Upper lobe of left lung (tissue), 6 donors: Measurements from ENCODE around the gene DISP1. TPM values are rescaled to one million over a fixed set of nuclear protein-coding genes. Genes with fewer than 3 reads are reported as not detected.
"Not testable (repeated sequence)": the region's sequence is repeated elsewhere in the genome, so short reads cannot be mapped to it uniquely, and the experiment has no call there.

Experiments
- ATAC-seq, 2 donors: fragments of 200-7000 bp; cut with Tn5 transposase; one replicate each; pipeline ENCODE4 v1.9.1; 2022; ENCODE audit warnings: mild to moderate bottlenecking in 2 of 2, moderate library complexity in 2 of 2; ENCODE audit not compliant: low FRiP score in 2 of 2
- DNase-seq, 2 donors: peaks; one replicate each; pipeline ENCODE4 v3.0.0-alpha.2; 2019 to 2020
- H3K27ac ChIP-seq, 4 donors: fragments of 200-600 bp; sonication (generic); one replicate each; pipeline ENCODE4 v1.5.1; 2016 to 2019
- H3K27me3 ChIP-seq, 4 donors: fragments of 200-600 bp; sonication (generic); one replicate each; pipeline ENCODE4 v1.5.1; 2017 to 2019
- H3K36me3 ChIP-seq, 4 donors: fragments of 200-600 bp; sonication (generic); one replicate each; pipeline ENCODE4 v1.5.1; 2016 to 2019
- H3K4me1 ChIP-seq, 4 donors: fragments of 200-600 bp; sonication (generic); one replicate each; pipeline ENCODE4 v1.5.1; 2018 to 2019
- H3K4me3 ChIP-seq, 4 donors: fragments of 200-600 bp; sonication (generic); one replicate each; pipeline ENCODE4 v1.5.1; 2017 to 2019; ENCODE audit warnings: mild to moderate bottlenecking in 2 of 4, moderate library complexity in 1 of 4
- H3K9me3 ChIP-seq, 4 donors: fragments of 200-600 bp; sonication (generic); one replicate each; pipeline ENCODE4 v1.5.1; 2018 to 2019
- CTCF ChIP-seq, 6 experiments: fragments of 450-650 bp in 4 of 6; fragments of 200-600 bp in 2 of 6; sonication (generic) in 2 of 6; IDR thresholded peaks; one replicate each; pipeline ENCODE4 v1.5.1; 2016 to 2019; ENCODE audit warnings: antibody characterized with exemption in 6 of 6
- EP300 ChIP-seq, 4 donors: sonication (generic); formaldehyde crosslinking; IDR thresholded peaks; one replicate each; pipeline ENCODE4 v1.5.1; 2017; ENCODE audit warnings: antibody characterized with exemption in 4 of 4, control low read depth in 2 of 4
- POLR2A ChIP-seq, 4 donors: fragments of 450-650 bp; IDR thresholded peaks; one replicate each; pipeline ENCODE4 v1.5.1; 2016 to 2017; ENCODE audit warnings: antibody characterized with exemption in 4 of 4, mild to moderate bottlenecking in 2 of 4
- POLR2AphosphoS5 ChIP-seq, 2 donors: sonication (generic); formaldehyde crosslinking; IDR thresholded peaks; one replicate each; pipeline ENCODE4 v1.5.1; 2017; ENCODE audit warnings: antibody characterized with exemption in 2 of 2
- WGBS, 2 donors: methylation state at CpG; one replicate each; pipeline ENCODE4 v1.1.5; 2017 to 2018; 5-methylcytosine and 5-hydroxymethylcytosine counted together
- total RNA-seq, 6 donors: library from RNA; depleted of rRNA in 4 of 6; stranded (reverse); fragments of >200 nt in 4 of 6; gene quantifications; one replicate each; pipeline versions ENCODE4 v1.1.0 to v1.2.1, GENCODE V29; 2016 to 2021
- donor health status: DM: no; HTN: no; CAD: no; lungs with moderate emphysema.
- donor health status: DM: no; HTN: yes; CAD: no; lungs with severe emphysema.

The DISP1 gene
- total RNA-seq, 6 donors from 2014 or later: 10.5 to 20.1 (median 15.6) TPM

- H3K27ac ChIP-seq: no peak overlapping the region
- peaks cover 0 to 6% (median 2%) of the 10 kb centered on the region in 4 donors for H3K4me1 ChIP-seq
- H3K36me3 ChIP-seq: no peaks in the 10 kb centered on the region
- TF ChIP-seq CTCF (IDR thresholded peaks at IDR 0.05) (no peak), EP300 (IDR thresholded peaks at IDR 0.05) (no peak), POLR2A (IDR thresholded peaks at IDR 0.05) (no peak), POLR2AphosphoS5 (IDR thresholded peaks at IDR 0.05) (no peak)
- ATAC-seq: no peak
- no peak for DNase-seq
- 76 to 85% methylated on average over 3 of the region's 3 CpGs for WGBS, 2 donors
- no peaks in the 10 kb centered on the region for H3K9me3 ChIP-seq
- H3K4me3 ChIP-seq: no peak overlapping the region
- H3K27me3 ChIP-seq: no peaks in the 10 kb centered on the region
Observed at GRCh38 chr1:222844411-222844779, 29.6 kb downstream of the DISP1 start.

- Histone ChIP-seq H3K27me3 (no peaks in the 10 kb centered on the region), H3K27ac (no peak overlapping the region), H3K4me3 (no peak overlapping the region), H3K36me3 (no peaks in the 10 kb centered on the region), H3K4me1 (peaks cover 0 to 6% (median 2%) of the 10 kb centered on the region in 4 donors), H3K9me3 (no peaks in the 10 kb centered on the region)
- ATAC-seq: no peak
- TF ChIP-seq POLR2A (IDR thresholded peaks at IDR 0.05) (no peak), CTCF (IDR thresholded peaks at IDR 0.05) (no peak), POLR2AphosphoS5 (IDR thresholded peaks at IDR 0.05) (no peak), EP300 (IDR thresholded peaks at IDR 0.05) (no peak)
- no peak for DNase-seq
Observed at GRCh38 chr1:222845763-222846162, 30.9 kb downstream of the DISP1 start.

- ATAC-seq, H3K4me3 ChIP-seq, DNase-seq, H3K36me3 ChIP-seq, H3K9me3 ChIP-seq, H3K27ac ChIP-seq, H3K4me1 ChIP-seq, H3K27me3 ChIP-seq: not testable (repeated sequence)
Observed at GRCh38 chr1:222850550-222850949, 35.7 kb downstream of the DISP1 start.

GRCh38 chr1:222852326-222852725, 37.5 kb downstream of the DISP1 start:
- no peak for DNase-seq
- no peak for ATAC-seq
- WGBS, 2 donors: 88 to 95% methylated on average over 3 of the region's 3 CpGs
- H3K4me3 ChIP-seq: no peak overlapping the region
- H3K36me3 ChIP-seq: no peaks in the 10 kb centered on the region
- H3K27me3 ChIP-seq: no peaks in the 10 kb centered on the region
- H3K4me1 ChIP-seq: no peaks in the 10 kb centered on the region
- no peak overlapping the region for H3K27ac ChIP-seq
- TF ChIP-seq CTCF (IDR thresholded peaks at IDR 0.05) (no peak), POLR2AphosphoS5 (IDR thresholded peaks at IDR 0.05) (no peak), EP300 (IDR thresholded peaks at IDR 0.05) (no peak), POLR2A (IDR thresholded peaks at IDR 0.05) (no peak)
- no peaks in the 10 kb centered on the region for H3K9me3 ChIP-seq

GRCh38 chr1:222861062-222861461, 46.2 kb downstream of the DISP1 start:
- ATAC-seq (no peak), DNase-seq (no peak)
- peaks cover 0 to 5% (median 0%) of the 10 kb centered on the region in 4 donors for H3K9me3 ChIP-seq
- H3K4me3 ChIP-seq: no peak overlapping the region
- H3K27ac ChIP-seq: no peak overlapping the region
- WGBS, 2 donors: 46 to 60% methylated on average over 3 of the region's 3 CpGs
- H3K4me1 ChIP-seq: no peaks in the 10 kb centered on the region
- TF ChIP-seq POLR2A (IDR thresholded peaks at IDR 0.05) (no peak), CTCF (IDR thresholded peaks at IDR 0.05) (no peak), EP300 (IDR thresholded peaks at IDR 0.05) (no peak), POLR2AphosphoS5 (IDR thresholded peaks at IDR 0.05) (no peak)
- no peaks in the 10 kb centered on the region for H3K36me3 ChIP-seq
- H3K27me3 ChIP-seq: no peaks in the 10 kb centered on the region

Other genes with a start within 250 kb of the DISP1 start
- 10 to 100 TPM in 1 of 6 donors, 1 to 10 TPM in 5; 1.6 to 12.0 (median 4.7) TPM for gene TAF1A, start 225.1 kb upstream of the DISP1 start, total RNA-seq
- gene MIA3, start 196.9 kb upstream of the DISP1 start, total RNA-seq: 10 to 100 TPM; 29.6 to 76.0 (median 58.2) TPM
- 100 to 1,000 TPM in 1 of 6 donors, 10 to 100 TPM in 5; 29.1 to 104 (median 65.0) TPM for gene AIDA, start 102.5 kb upstream of the DISP1 start, total RNA-seq
- 10 to 100 TPM; 21.0 to 74.0 (median 41.2) TPM for gene BROX, start 102.5 kb upstream of the DISP1 start, total RNA-seq
- under 1 TPM in 3 of 6 donors, not detected in 3; 0.46 to 0.79 (median 0.64) TPM for gene FAM177B, start 77.8 kb upstream of the DISP1 start, total RNA-seq